ENCODE measurements around the gene DNAJA4. TPM values are rescaled to one million over a fixed set of nuclear protein-coding genes. Genes with fewer than 3 reads are reported as not detected.

Gene DNAJA4
- total and polyA plus RNA-seq, 2 of the 8 experiments (the other 6 are each of a cell fraction or from before 2014, with no cell fraction given) = 3.6 to 6.2 TPM

DNA sequence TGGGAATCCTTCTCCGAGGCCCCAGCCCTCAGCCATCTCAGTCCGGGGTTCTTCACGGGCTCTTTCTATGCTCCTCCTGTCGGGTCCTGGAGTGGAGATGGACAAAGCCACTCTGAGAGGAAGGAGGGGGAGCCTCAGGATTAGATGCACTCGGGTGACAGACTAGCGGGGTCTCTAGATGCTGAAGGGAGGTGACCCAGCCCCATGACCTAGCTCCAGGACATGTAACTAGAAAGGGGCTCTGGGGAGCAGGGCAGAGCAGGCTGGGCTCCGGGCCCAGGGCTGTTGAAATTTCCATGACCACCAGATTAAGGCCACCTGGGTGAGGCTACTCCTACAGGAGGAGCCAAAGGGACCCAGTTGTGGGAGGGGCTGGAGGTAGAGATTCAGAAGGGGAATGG lies 49.8 kb downstream of the DNAJA4 start (continued):
- TF ChIP-seq CHD7 (IDR thresholded peaks at IDR 0.05; ENCODE audit: insufficient replicate concordance, low read length) (no peak), KDM5A (IDR thresholded peaks at IDR 0.05; ENCODE audit: low read length) (no peak), SIRT6 (IDR thresholded peaks at IDR 0.05; ENCODE audit: low read length) (no peak), CHD2 (IDR thresholded peaks at IDR 0.05; ENCODE audit: low read length) (no peak), HDAC2 (IDR thresholded peaks at IDR 0.05; ENCODE audit: borderline replicate concordance in 1 of 2, low read depth in 2 of 2, low read length in 2 of 2) (no peak), KDM4A (IDR thresholded peaks at IDR 0.05; ENCODE audit: low read depth, low read length, severe bottlenecking) (no peak), SIN3A (conservative IDR thresholded peaks at IDR 0.05 in 1 of 2, IDR thresholded peaks at IDR 0.05 in 1 of 2; ENCODE audit: low read depth in 1 of 2, low read length in 2 of 2) (no peak), USF2 (IDR thresholded peaks at IDR 0.05; ENCODE audit: low read length) (no peak), HDAC6 (IDR thresholded peaks at IDR 0.05; ENCODE audit: low read depth, low read length) (no peak), JUN (IDR thresholded peaks at IDR 0.05; ENCODE audit: low read depth, low read length) (no peak)
